Suprapubic skin (tissue), 4 donors: ENCODE data around the gene SUPT6H.

Experiments
- EP300 ChIP-seq: sonication (generic); formaldehyde crosslinking; IDR thresholded peaks from one replicate; pipeline ENCODE4 v1.6.1; 2017; ENCODE audit warnings: antibody characterized with exemption
- POLR2A ChIP-seq, 2 donors: fragments of 450-650 bp; IDR thresholded peaks; one replicate each; pipeline ENCODE4 v1.6.1; 2017; ENCODE audit warnings: antibody characterized with exemption in 2 of 2, mild to moderate bottlenecking in 2 of 2, moderate library complexity in 2 of 2
- POLR2AphosphoS5 ChIP-seq, 3 donors: sonication (generic); formaldehyde crosslinking; IDR thresholded peaks; one replicate each; pipeline ENCODE4 v1.6.1; 2017; ENCODE audit warnings: antibody characterized with exemption in 3 of 3
- TF ChIP-seq, protein P1 (sequence below), 2 donors: fragments of 200-600 bp in 1 of 2; fragments of 450-650 bp in 1 of 2; sonication (generic) in 1 of 2; IDR thresholded peaks; one replicate each; pipeline ENCODE4 v1.5.1; 2016 to 2019; ENCODE audit warnings: antibody characterized with exemption in 2 of 2, mild to moderate bottlenecking in 1 of 2, moderate library complexity in 1 of 2

DNA sequence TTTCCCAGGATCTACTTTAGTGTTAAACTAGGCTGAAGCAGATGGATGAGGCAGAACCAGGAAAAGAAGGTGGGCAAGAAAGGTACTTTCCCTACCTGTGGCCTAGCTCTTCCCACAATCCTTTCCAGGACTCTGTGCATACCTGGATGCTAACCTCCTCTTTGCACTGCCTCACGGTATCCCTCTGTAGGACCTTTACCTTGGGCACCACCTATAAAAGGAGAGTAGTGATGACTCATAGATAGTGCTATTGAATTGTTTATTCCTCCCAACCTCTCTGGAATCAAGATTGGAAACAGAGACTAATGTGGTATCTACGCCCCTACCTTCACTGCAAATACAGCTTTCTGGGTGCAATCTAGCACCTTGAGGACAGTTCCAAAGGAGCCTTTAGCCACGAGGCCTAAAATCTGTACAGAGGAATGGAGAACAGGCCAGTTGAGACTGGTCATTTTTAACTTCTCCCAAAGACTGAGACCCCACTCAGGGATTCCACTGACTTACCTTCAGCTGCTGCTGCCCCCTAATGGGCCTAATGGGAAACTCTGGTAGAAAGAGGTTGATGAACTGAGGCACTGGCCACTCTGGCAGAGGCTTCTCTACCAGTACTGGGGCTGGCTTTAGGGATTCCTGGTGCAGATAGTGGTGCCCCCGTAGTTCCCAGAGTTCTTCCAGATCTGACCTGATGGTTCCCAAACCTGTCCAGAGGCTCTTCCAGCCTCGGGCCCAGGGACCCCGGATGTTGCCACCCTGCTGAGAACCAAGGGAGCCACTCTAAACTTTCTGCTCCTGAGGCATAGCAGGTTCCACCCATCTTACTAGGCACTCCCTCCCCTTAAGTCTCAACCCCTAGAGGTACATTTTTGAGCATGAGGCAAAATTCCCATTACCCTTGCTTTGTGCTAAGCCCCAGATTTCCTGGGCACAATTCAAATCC, 48.8 kb upstream of the SUPT6H start:
- TF ChIP-seq POLR2AphosphoS5 (IDR thresholded peaks at IDR 0.05) (no peak), EP300 (no peak), POLR2A (IDR thresholded peaks at IDR 0.05) (no peak)
- TF ChIP-seq, protein P1, sequence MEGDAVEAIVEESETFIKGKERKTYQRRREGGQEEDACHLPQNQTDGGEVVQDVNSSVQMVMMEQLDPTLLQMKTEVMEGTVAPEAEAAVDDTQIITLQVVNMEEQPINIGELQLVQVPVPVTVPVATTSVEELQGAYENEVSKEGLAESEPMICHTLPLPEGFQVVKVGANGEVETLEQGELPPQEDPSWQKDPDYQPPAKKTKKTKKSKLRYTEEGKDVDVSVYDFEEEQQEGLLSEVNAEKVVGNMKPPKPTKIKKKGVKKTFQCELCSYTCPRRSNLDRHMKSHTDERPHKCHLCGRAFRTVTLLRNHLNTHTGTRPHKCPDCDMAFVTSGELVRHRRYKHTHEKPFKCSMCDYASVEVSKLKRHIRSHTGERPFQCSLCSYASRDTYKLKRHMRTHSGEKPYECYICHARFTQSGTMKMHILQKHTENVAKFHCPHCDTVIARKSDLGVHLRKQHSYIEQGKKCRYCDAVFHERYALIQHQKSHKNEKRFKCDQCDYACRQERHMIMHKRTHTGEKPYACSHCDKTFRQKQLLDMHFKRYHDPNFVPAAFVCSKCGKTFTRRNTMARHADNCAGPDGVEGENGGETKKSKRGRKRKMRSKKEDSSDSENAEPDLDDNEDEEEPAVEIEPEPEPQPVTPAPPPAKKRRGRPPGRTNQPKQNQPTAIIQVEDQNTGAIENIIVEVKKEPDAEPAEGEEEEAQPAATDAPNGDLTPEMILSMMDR (IDR thresholded peaks at IDR 0.05): peak in 1 of 2 donors; percentile 43
